Esophagus squamous epithelium (tissue), 5 donors: Measurements from ENCODE around the gene BEST2. TPM values are rescaled to one million over a fixed set of nuclear protein-coding genes. Genes with fewer than 3 reads are reported as not detected.

Source experiments
- DNase-seq: peaks from one replicate; lab custom pipeline; 2025; lab: John Stamatoyannopoulos, UW
- H3K27ac ChIP-seq, 4 donors: fragments of 200-600 bp; sonication (generic); one replicate each; pipeline ENCODE4 v1.5.1; 2016 to 2019; ENCODE audit warnings: mild to moderate bottlenecking in 1 of 4
- H3K27me3 ChIP-seq, 4 donors: fragments of 200-600 bp; sonication (generic); 1 replicate in 3 of 4; 2 replicates in 1 of 4; pipeline versions ENCODE4 v1.5.1 to v1.6.0; 2017 to 2021; ENCODE audit warnings: antibody characterized with exemption in 1 of 4
- H3K36me3 ChIP-seq, 3 donors: fragments of 200-600 bp; sonication (generic); one replicate each; pipeline ENCODE4 v1.5.1; 2016 to 2019
- H3K4me1 ChIP-seq, 3 donors: fragments of 200-600 bp; sonication (generic); one replicate each; pipeline ENCODE4 v1.5.1; 2017 to 2019
- H3K4me3 ChIP-seq, 4 donors: fragments of 200-600 bp; sonication (generic); 1 replicate in 3 of 4; 2 replicates in 1 of 4; pipeline ENCODE4 v1.5.1; 2016 to 2019; ENCODE audit warnings: mild to moderate bottlenecking in 2 of 4, moderate library complexity in 1 of 4
- H3K9me3 ChIP-seq, 3 donors: fragments of 200-600 bp; sonication (generic); one replicate each; pipeline ENCODE4 v1.5.1; 2016 to 2019
- CTCF ChIP-seq, 6 experiments: fragments of 450-650 bp in 4 of 6; fragments of 200-600 bp in 2 of 6; sonication (generic) in 2 of 6; IDR thresholded peaks; one replicate each; pipeline ENCODE4 v1.5.1; 2016 to 2019; ENCODE audit warnings: antibody characterized with exemption in 6 of 6, mild to moderate bottlenecking in 4 of 6, moderate library complexity in 4 of 6
- POLR2A ChIP-seq, 4 donors: fragments of 450-650 bp; IDR thresholded peaks; one replicate each; pipeline ENCODE4 v1.6.1; 2017; ENCODE audit warnings: antibody characterized with exemption in 4 of 4, mild to moderate bottlenecking in 4 of 4, moderate library complexity in 3 of 4
- WGBS, 2 donors: methylation state at CpG; one replicate each; pipeline ENCODE4 v1.1.5; 2018; 5-methylcytosine and 5-hydroxymethylcytosine counted together
- intact Hi-C: fragments of 100-400 bp; cut with DNase I; formaldehyde crosslinking; loops from one replicate; pipeline ENCODE4 v1.15.0; 2022
- total RNA-seq, 4 donors: library from RNA; depleted of rRNA; stranded (reverse); fragments of >200 nt; gene quantifications; one replicate each; pipeline ENCODE4 v1.1.0, GENCODE V29; 2016
- donor health status: DM: yes; HTN: yes; CAD: no.

The BEST2 gene
- total RNA-seq, 4 donors from 2014 or later = 0.27 to 1.3 TPM; not detected in 2

- intact Hi-C loops = no loop called here
- Histone ChIP-seq H3K27ac (peak overlapping the region; percentile 99), H3K36me3 (peaks cover 0 to 11% (median 0%) of the 10 kb centered on the region in 3 donors), H3K27me3 (no peaks in the 10 kb centered on the region), H3K4me1 (peaks cover 54 to 77% (median 63%) of the 10 kb centered on the region in 3 donors), H3K4me3 (peak overlapping the region; percentile 79 to 89 (median 88)), H3K9me3 (no peaks in the 10 kb centered on the region)
- WGBS, 2 donors = 0% methylated on average over 6 to 12 of the region's 56 CpGs
- TF ChIP-seq CTCF (IDR thresholded peaks at IDR 0.05) = no peak
- peak in 3 of 4 donors; percentile 20 to 95 (median 94) for TF ChIP-seq POLR2A (IDR thresholded peaks at IDR 0.05)
- peak; percentile 80 for DNase-seq
Measured at GRCh38 chr19:12789904-12790619, 38.5 kb downstream of the BEST2 start.

- TF ChIP-seq CTCF (IDR thresholded peaks at IDR 0.05) = no peak
- no peak for TF ChIP-seq POLR2A (IDR thresholded peaks at IDR 0.05)
- Histone ChIP-seq H3K9me3 (no peaks in the 10 kb centered on the region), H3K4me1 (peaks cover 50 to 77% (median 62%) of the 10 kb centered on the region in 3 donors), H3K27me3 (no peaks in the 10 kb centered on the region), H3K4me3 (peak overlapping the region; percentile 79 to 89 (median 88)), H3K27ac (peak overlapping the region; percentile 99), H3K36me3 (peaks cover 0 to 11% (median 0%) of the 10 kb centered on the region in 3 donors)
- 1% methylated on average over 15 to 16 of the region's 22 CpGs for WGBS, 2 donors
- intact Hi-C loops = no loop called here
- DNase-seq = no peak
Measured at GRCh38 chr19:12790628-12791344, 39.2 kb downstream of the BEST2 start.

- peak; percentile 97 to 100 (median 100) for TF ChIP-seq POLR2A (IDR thresholded peaks at IDR 0.05)
- TF ChIP-seq CTCF (IDR thresholded peaks at IDR 0.05) = peak in 4 of 6 experiments; percentile 18 to 32 (median 26)
- H3K36me3 ChIP-seq = peaks cover 0 to 11% (median 0%) of the 10 kb centered on the region in 3 donors
- peaks cover 48 to 77% (median 62%) of the 10 kb centered on the region in 3 donors for H3K4me1 ChIP-seq
- WGBS, 2 donors = 0% methylated on average over 37 of the region's 73 CpGs; no CpG with 5 or more reads in 1 of the 2 donors
- peak within 1 kb of the TSS; percentile 99 for H3K27ac ChIP-seq
- H3K27me3 ChIP-seq = no peaks in the 10 kb centered on the region
- no peaks in the 10 kb centered on the region for H3K9me3 ChIP-seq
- DNase-seq = peak; percentile 86
- peak within 1 kb of the TSS; percentile 79 to 89 (median 88) for H3K4me3 ChIP-seq
- intact Hi-C loops = no loop called here
Measured at GRCh38 chr19:12791345-12792050, 39.9 kb downstream of the BEST2 start, which contains the start of gene JUNB. TSS of gene JUNB (plus strand) at chr19:12791486. CDS start at chr19:12791772, 286 bp downstream.

GRCh38 chr19:12792051-12792852, 40.7 kb downstream of the BEST2 start:
- Histone ChIP-seq H3K4me1 (peaks cover 41 to 74% (median 57%) of the 10 kb centered on the region in 3 donors), H3K27ac (peak overlapping the region; percentile 99), H3K4me3 (peak overlapping the region; percentile 79 to 89 (median 88)), H3K36me3 (peaks cover 0 to 11% (median 7%) of the 10 kb centered on the region in 3 donors), H3K9me3 (no peaks in the 10 kb centered on the region), H3K27me3 (no peaks in the 10 kb centered on the region)
- 0% methylated on average over 8 to 9 of the region's 84 CpGs for WGBS, 2 donors
- DNase-seq = no peak
- no peak for TF ChIP-seq CTCF (IDR thresholded peaks at IDR 0.05)
- TF ChIP-seq POLR2A (IDR thresholded peaks at IDR 0.05) = peak in 2 of 4 donors; percentile 21 to 74
- intact Hi-C loops = no loop called here
